K562 treated with DMSO at 1 percent for 48 hours (cell line): ENCODE measurements around the gene OR13J1. TPM values are rescaled to one million over a fixed set of nuclear protein-coding genes. Genes with fewer than 3 reads are reported as not detected.

Source experiments
- total RNA-seq: library from RNA; unstranded; fragments of 300-600 nt; gene quantifications from 2 replicates; pipeline ENCODE4 v1.2.3, GENCODE V29; 2022; ENCODE audit warnings: low replicate concordance; ENCODE audit errors: extremely low read depth

The OR13J1 gene, protein sequence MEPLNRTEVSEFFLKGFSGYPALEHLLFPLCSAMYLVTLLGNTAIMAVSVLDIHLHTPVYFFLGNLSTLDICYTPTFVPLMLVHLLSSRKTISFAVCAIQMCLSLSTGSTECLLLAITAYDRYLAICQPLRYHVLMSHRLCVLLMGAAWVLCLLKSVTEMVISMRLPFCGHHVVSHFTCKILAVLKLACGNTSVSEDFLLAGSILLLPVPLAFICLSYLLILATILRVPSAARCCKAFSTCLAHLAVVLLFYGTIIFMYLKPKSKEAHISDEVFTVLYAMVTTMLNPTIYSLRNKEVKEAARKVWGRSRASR
- not detected in 2 replicates for total RNA-seq

DNA sequence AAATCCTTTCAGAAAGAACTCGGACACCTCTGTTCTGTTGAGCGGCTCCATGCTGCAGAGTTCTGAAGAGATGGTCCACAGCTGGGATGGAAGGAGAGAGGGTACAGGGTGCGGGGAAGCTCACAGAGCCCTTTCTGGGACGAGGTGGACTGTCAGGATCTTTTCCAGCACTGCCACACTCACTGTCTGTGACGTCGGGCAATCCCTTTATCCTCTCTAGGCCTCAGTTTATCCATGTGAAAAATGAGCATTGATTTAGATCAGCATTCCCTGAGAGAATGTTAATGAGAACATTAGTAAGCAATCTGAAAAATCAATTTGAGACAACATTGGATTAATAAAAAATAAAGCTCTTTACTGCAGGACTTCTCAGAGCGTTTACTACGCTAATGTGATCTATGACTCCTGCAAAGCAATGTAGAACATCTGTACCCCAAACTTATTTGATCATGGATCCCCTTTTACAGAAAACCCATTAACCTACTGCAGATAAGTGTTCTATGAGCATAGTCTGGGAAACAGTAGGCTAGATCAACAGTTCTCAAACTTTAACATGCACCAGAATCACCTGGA, at the start of gene OR13J1:
Gene OR13J1, minus strand, starts transcription at position 51 of the 573 bp plus-strand sequence. Its CDS starts 0 bp downstream, at position 51.

DNA sequence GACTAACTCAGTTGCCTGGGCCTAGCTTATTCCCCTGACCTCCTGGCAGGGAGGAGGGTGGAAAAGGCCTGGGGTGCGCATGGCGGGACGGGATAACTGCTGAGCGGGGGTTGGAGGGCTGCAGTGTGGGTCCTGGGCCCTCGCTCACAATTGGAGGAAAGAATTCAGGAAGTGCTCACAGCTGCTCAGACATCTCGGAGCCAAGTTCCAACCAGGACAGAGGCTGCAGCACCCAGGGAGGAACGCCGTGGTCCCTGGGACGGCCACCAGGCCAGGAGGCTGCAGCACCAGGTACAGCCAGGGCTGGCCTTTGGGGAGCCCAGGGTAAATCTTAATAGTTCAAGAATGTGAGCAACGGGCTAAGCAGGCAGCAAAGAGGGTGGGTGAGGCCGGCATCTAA, 39.1 kb upstream of the OR13J1 start, which contains the start of gene SPAAR:
Gene SPAAR, plus strand, starts transcription at position 217 of the 400 bp plus-strand sequence. CDS start 974 bp downstream, outside the sequence.

DNA sequence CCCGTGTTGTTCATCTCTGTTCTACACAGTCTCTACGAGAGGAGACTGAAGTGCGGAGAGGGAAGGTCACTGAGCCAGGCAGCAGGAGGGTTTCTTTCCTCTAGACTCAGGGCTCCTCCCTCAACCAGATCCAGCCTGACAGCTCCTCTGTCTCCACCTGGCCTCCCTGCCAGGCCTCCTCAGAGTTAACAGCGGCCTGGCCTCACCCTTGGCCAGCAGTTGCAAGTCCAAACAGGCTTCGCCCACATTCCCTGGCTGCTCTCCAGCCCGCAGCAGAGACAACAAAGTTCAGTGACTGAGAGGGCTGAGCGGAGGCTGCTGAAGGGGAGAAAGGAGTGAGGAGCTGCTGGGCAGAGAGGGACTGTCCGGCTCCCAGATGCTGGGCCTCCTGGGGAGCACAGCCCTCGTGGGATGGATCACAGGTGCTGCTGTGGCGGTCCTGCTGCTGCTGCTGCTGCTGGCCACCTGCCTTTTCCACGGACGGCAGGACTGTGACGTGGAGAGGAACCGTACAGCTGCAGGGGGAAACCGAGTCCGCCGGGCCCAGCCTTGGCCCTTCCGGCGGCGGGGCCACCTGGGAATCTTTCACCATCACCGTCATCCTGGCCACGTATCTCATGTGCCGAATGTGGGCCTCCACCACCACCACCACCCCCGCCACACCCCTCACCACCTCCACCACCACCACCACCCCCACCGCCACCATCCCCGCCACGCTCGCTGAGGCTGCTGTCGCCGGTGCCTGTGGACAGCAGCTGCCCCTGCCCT, 35.9 kb upstream of the OR13J1 start, which contains the start of gene HRCT1:
Gene HRCT1, plus strand, starts transcription at position 291 of the 768 bp plus-strand sequence. Its CDS starts 86 bp downstream, at position 377.

DNA sequence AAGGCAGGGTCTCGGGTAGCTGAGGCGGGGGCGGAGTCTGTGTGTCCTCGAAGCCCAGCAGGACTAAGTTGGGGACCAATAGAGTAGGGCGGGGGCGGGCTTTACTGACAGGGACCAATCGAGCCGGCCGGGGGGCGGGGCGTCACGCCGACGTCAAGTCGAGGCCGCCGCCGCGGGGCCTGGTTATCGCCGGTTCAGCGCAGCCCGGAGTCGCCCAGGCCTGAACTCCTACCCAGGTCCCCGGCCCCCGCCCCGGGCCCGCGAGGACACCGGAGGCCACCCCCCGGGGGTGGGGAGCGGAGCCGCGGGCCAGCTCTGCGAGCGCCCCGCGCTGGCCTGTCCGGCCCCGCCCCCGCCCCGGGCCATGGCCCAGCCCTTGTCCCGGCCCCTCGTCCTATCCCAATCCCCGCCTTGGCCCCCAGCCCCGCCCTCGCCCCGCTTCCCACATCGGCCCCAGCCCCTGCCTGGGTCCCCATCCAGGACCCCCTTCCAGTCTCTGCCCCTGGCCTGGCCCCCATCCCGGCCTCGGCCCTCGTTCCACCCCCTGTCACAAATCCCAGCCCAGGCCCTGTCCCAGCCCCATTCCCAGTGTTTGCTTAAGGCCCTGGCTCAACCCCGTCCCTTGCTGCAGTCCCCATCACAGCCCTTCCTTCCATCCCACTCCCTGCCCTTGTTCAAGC, 41.0 kb downstream of the OR13J1 start, which contains the start of gene TMEM8B:
Gene TMEM8B, plus strand, starts transcription at position 145 of the 680 bp plus-strand sequence. Its CDS starts 220 bp downstream, at position 365.

DNA sequence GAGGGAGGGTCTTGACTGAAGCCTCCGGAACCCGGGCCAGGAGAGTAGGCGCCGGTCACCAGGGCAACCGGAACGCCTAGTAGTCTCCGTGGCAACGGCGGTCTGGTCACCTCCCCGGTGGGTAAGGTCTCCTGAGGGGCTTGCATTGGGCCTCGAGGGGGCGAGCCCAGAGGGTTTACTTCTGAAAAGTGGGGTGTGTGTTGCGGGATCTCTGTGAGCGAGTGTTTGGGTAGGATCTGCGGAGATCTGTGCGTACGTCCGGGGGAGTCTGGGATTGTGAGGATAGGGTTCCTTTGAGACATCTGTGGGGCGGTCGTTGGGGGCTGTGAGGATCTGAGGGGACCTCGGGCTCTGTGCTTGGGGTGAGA, 41.5 kb downstream of the OR13J1 start, which contains the start of gene FAM221B:
Gene FAM221B, minus strand, starts transcription at position 17 of the 368 bp plus-strand sequence. CDS start 2,571 bp downstream, outside the sequence.

Other genes with a start within 250 kb of the OR13J1 start
- gene SIT1, start 219.5 kb downstream of the OR13J1 start, total RNA-seq = not detected in 2 replicates
- not detected in 2 replicates for gene RMRP, start 212.4 kb downstream of the OR13J1 start, total RNA-seq
- gene CCDC107, start 212.1 kb downstream of the OR13J1 start, total RNA-seq = not detected in 2 replicates
- gene ARHGEF39, start 205.2 kb downstream of the OR13J1 start, total RNA-seq = not detected in 2 replicates
- gene CA9, start 196.5 kb downstream of the OR13J1 start, total RNA-seq = not detected in 2 replicates
- not detected in 2 replicates for gene TPM2, start 180.5 kb downstream of the OR13J1 start, total RNA-seq
- 65.0 and 713 TPM in 2 replicates for gene TLN1, start 138.2 kb downstream of the OR13J1 start, total RNA-seq
- gene CREB3, start 137.7 kb downstream of the OR13J1 start, total RNA-seq = not detected in 2 replicates
- gene GBA2, start 121.2 kb downstream of the OR13J1 start, total RNA-seq = not detected in 2 replicates
- not detected in 2 replicates for gene RGP1, start 121.1 kb downstream of the OR13J1 start, total RNA-seq
- not detected in 2 replicates for gene MSMP, start 116.1 kb downstream of the OR13J1 start, total RNA-seq
- gene NPR2, start 78.8 kb downstream of the OR13J1 start, total RNA-seq = not detected in 2 replicates
- gene SPAG8, start 58.1 kb downstream of the OR13J1 start, total RNA-seq = not detected in 2 replicates
- gene HINT2, start 55.4 kb downstream of the OR13J1 start, total RNA-seq = not detected in 2 replicates
- not detected in 2 replicates for gene FAM221B, start 41.7 kb downstream of the OR13J1 start, total RNA-seq
- gene TMEM8B, start 41.2 kb downstream of the OR13J1 start, total RNA-seq = not detected in 2 replicates
- gene HRCT1, start 35.8 kb upstream of the OR13J1 start, total RNA-seq = not detected in 2 replicates
- not detected in 2 replicates for gene SPAAR, start 39.1 kb upstream of the OR13J1 start, total RNA-seq
- gene OR2S2, start 87.8 kb upstream of the OR13J1 start, total RNA-seq = not detected in 2 replicates
- gene RECK, start 166.5 kb upstream of the OR13J1 start, total RNA-seq = not detected in 2 replicates